AG09309 (cell line): ENCODE results near the gene GPR31.

ENCODE experiments used
- DNase-seq: peaks from one replicate; pipeline ENCODE4 v3.0.0-alpha.2; 2010; ENCODE audit warnings: low read depth
- H3K4me3 ChIP-seq: 2 replicates; pipeline ENCODE4 v1.5.1; 2011; ENCODE audit warnings: mild to moderate bottlenecking, low read depth, low read length, moderate library complexity; ENCODE audit not compliant: control insufficient read depth
- TF ChIP-seq, protein P1 (sequence below): IDR thresholded peaks from 2 replicates; pipeline ENCODE4 v1.5.1; 2011; ENCODE audit warnings: mild to moderate bottlenecking, low read depth, low read length, inconsistent platforms; ENCODE audit not compliant: insufficient read depth, control insufficient read depth; ENCODE audit errors: missing control alignments

GPR31 gene

DNA sequence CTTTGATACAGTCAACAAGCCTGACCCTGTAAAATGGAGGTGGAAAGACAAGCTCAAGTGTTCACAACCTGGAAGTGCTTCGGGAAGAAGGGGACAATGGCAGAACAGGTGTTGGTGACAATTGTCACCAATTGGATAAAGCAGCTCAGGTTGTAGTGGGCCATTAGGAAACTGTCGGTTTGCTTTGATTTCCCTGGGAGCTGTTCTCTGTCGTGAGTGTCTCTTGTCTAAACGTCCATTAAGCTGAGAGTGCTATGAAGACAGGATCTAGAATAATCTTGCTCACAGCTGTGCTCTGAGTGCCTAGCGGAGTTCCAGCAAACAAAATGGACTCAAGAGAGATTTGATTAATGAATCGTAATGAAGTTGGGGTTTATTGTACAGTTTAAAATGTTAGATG lies 19.9 kb downstream of the GPR31 start:
- DNase-seq, result no peak
- no peak overlapping the region for H3K4me3 ChIP-seq
- TF ChIP-seq, protein P1, sequence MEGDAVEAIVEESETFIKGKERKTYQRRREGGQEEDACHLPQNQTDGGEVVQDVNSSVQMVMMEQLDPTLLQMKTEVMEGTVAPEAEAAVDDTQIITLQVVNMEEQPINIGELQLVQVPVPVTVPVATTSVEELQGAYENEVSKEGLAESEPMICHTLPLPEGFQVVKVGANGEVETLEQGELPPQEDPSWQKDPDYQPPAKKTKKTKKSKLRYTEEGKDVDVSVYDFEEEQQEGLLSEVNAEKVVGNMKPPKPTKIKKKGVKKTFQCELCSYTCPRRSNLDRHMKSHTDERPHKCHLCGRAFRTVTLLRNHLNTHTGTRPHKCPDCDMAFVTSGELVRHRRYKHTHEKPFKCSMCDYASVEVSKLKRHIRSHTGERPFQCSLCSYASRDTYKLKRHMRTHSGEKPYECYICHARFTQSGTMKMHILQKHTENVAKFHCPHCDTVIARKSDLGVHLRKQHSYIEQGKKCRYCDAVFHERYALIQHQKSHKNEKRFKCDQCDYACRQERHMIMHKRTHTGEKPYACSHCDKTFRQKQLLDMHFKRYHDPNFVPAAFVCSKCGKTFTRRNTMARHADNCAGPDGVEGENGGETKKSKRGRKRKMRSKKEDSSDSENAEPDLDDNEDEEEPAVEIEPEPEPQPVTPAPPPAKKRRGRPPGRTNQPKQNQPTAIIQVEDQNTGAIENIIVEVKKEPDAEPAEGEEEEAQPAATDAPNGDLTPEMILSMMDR, result no peak

DNA sequence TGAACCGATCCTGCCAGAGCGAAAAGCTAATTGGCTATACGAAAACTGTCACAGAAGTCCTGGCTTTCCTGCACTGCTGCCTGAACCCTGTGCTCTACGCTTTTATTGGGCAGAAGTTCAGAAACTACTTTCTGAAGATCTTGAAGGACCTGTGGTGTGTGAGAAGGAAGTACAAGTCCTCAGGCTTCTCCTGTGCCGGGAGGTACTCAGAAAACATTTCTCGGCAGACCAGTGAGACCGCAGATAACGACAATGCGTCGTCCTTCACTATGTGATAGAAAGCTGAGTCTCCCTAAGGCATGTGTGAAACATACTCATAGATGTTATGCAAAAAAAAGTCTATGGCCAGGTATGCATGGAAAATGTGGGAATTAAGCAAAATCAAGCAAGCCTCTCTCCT lies 20.7 kb downstream of the GPR31 start:
- TF ChIP-seq, protein P1, result no peak
- H3K4me3 ChIP-seq, result no peak overlapping the region
- DNase-seq, result no peak

- no peak overlapping the region for H3K4me3 ChIP-seq
- TF ChIP-seq, protein P1, result no peak
- no peak for DNase-seq
These were observed 21.4 kb downstream of the GPR31 start for GRCh38 chr6:167136376-167136775.

DNA sequence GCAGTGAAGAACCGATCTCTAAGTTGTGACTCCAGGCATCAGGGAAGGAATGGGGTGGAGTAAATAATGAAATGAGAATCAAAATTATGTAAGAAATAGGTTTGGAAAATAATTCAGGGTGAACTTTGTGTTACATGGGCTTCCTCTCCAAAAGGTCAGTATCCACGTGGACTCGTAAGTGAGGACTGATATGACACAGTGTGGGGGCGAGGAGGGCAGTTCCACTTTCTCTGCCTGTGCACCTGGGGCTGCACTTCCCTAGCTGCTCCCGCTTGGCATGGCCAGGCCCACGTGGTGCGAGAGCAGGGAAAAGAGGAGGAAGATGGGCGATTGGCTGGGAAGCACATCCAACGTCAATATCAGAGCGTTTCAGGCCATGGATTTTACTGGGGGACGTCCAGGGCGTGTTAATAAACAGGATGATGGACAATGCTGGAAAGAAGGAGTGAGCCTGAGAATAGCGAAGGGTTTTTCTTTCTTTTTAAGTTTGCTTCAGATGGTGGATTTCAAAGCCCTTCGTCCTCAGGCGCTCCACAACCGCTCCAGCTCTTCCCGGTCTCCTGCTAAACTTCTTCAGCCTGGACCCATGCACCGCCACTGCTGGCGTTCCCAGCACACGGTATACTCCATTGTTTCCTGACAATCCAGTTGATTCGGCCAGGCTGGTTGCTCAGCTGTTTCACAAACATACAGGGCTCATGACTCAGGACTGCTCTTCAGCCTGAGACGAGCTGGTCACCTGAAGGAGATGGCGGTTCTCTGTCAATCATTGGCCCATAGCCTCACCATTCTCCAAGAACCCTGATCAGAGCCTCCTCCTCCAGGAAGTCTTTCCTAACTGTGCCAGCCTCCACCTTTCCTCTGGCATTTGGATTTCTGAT lies 23.1 kb downstream of the GPR31 start:
- no peak for DNase-seq
- TF ChIP-seq, protein P1, result no peak
- H3K4me3 ChIP-seq, result no peak overlapping the region

GRCh38 chr6:167130712-167131684 lies 26.8 kb downstream of the GPR31 start:
- DNase-seq, result no peak
- TF ChIP-seq, protein P1, result no peak
- no peak overlapping the region for H3K4me3 ChIP-seq

DNA sequence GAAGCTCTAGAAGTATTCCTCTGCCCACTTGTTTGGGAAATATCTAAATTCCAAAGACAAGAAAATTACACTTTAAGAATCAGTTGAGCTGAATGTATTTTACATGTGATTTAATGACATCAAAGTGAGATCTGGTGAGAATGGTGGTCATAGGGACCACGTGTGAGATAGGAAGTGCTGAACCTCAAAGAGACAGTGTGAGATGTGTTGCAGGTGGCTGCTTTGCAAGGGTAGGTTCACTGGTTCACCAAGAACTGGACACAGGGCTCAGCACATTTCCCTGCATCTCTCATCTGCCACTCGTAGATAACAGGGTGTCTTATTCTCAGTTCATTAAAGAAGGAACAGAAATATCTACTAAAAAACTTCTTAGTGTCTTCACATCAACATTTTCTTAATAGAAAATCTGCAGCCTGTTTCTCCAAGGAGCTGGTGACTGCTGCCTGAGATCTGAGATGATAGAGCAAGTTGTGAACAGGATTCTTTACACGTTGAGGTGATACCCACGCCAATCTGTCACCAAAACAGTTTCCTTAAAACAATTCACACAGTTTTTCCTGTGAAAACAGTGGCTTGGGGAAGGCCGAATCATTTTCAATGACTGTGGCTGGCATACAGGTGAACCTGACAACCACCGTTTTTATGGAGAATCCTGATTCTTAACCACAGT lies 27.6 kb downstream of the GPR31 start:
- TF ChIP-seq, protein P1, result no peak
- H3K4me3 ChIP-seq, result no peak overlapping the region
- no peak for DNase-seq
